B cell (primary cell): Measurements from ENCODE around the gene MYMX. TPM values are rescaled to one million over a fixed set of nuclear protein-coding genes. Genes with fewer than 3 reads are reported as not detected.

Experiments
- ATAC-seq: fragments of 200-7000 bp; cut with Tn5 transposase; one replicate; pipeline ENCODE4 v1.10.0; 2021; ENCODE audit warnings: low read depth, mild to moderate bottlenecking, moderate number of reproducible peaks, moderate library complexity
- CTCF ChIA-PET: fragments of 350-600 bp; sonication (Branson Sonifier 250); formaldehyde crosslinking; loops from one replicate; lab custom pipeline; 2021; ENCODE audit warnings: antibody characterized with exemption, inconsistent platforms; lab: Charles Lee
- POLR2A ChIA-PET: fragments of 350-600 bp; sonication (Branson Sonifier 250); formaldehyde crosslinking; loops from one replicate; lab custom pipeline; 2021; ENCODE audit warnings: antibody characterized with exemption; lab: Charles Lee
- DNase-seq: peaks from one replicate; pipeline ENCODE4 v3.0.0; 2013
- H2AFZ ChIP-seq: 2 replicates; pipeline ENCODE4 v1.6.1; 2012; ENCODE audit warnings: mild to moderate bottlenecking, low read depth, low read length; ENCODE audit not compliant: insufficient read depth, poor library complexity, severe bottlenecking
- H3K27ac ChIP-seq, 2 donors: 1 replicate in 1 of 2; 2 replicates in 1 of 2; pipeline ENCODE4 v1.5.1; 2012 to 2013; ENCODE audit warnings: low read length in 2 of 2, mild to moderate bottlenecking in 2 of 2, moderate library complexity in 1 of 2
- H3K27me3 ChIP-seq, 4 experiments: fragments of 200-600 bp in 1 of 4; sonication (generic) in 1 of 4; replicated peaks in 1 of 4; 1 replicate in 2 of 4; 2 replicates in 2 of 4; pipeline versions ENCODE4 v1.6.1 to v1.7.0; 2013 to 2016; ENCODE audit warnings: low read length in 3 of 4, mild to moderate bottlenecking in 2 of 4, mixed read lengths in 1 of 4, moderate library complexity in 1 of 4; ENCODE audit not compliant: insufficient read depth in 4 of 4, control insufficient read depth in 3 of 4; ENCODE audit errors: control extremely low read depth in 1 of 4
- H3K36me3 ChIP-seq, 2 experiments: replicated peaks in 1 of 2; 1 replicate in 1 of 2; 2 replicates in 1 of 2; pipeline versions ENCODE4 v1.6.1 to v1.7.1; 2013; ENCODE audit warnings: low read length in 1 of 2; ENCODE audit not compliant: insufficient read depth in 2 of 2, control insufficient read depth in 1 of 2; ENCODE audit errors: control extremely low read depth in 1 of 2, extremely low read depth in 1 of 2
- H3K4me1 ChIP-seq, 2 donors: fragments of 200-600 bp in 1 of 2; sonication (generic) in 1 of 2; 1 replicate in 1 of 2; 2 replicates in 1 of 2; pipeline versions ENCODE4 v1.5.1 to v1.6.1; 2013 to 2017; ENCODE audit warnings: low read length in 2 of 2; ENCODE audit not compliant: control insufficient read depth in 2 of 2, insufficient read depth in 2 of 2
- H3K4me2 ChIP-seq: replicated peaks from 2 replicates; pipeline ENCODE3; 2012; ENCODE audit warnings: mild to moderate bottlenecking, low read depth, low read length; ENCODE audit not compliant: poor library complexity, severe bottlenecking
- H3K4me3 ChIP-seq, 5 experiments: fragments of 200-600 bp in 1 of 5; sonication (generic) in 1 of 5; 1 replicate in 3 of 5; 2 replicates in 2 of 5; pipeline versions ENCODE4 v1.5.1 to v1.7.0; 2011 to 2016; ENCODE audit warnings: low read length in 4 of 5, mild to moderate bottlenecking in 4 of 5, low read depth in 2 of 5, control low read depth in 1 of 5, moderate library complexity in 1 of 5; ENCODE audit not compliant: insufficient read depth in 1 of 5; ENCODE audit errors: control extremely low read depth in 1 of 5, extremely low read depth in 1 of 5
- H3K79me2 ChIP-seq: fragments of 200-600 bp; sonication (generic); one replicate; pipeline ENCODE4 v1.6.0; 2016; ENCODE audit warnings: low read length; ENCODE audit not compliant: control insufficient read depth, insufficient read depth
- H3K9ac ChIP-seq: fragments of 200-600 bp; sonication (generic); 2 replicates; pipeline ENCODE4 v1.6.1; 2017; ENCODE audit warnings: mild to moderate bottlenecking, low read length, moderate library complexity
- H3K9me3 ChIP-seq, 3 donors: one replicate each; pipeline versions ENCODE4 v1.6.1 to v1.7.1; 2013; ENCODE audit warnings: low read length in 2 of 3; ENCODE audit not compliant: control insufficient read depth in 2 of 3, insufficient read depth in 1 of 3; ENCODE audit errors: control extremely low read depth in 1 of 3
- H4K20me1 ChIP-seq: 2 replicates; pipeline ENCODE4 v1.6.0; 2012; ENCODE audit warnings: mild to moderate bottlenecking, low read length; ENCODE audit not compliant: insufficient read depth, control insufficient read depth, poor library complexity, severe bottlenecking
- H3K27ac Mint-ChIP-seq: one replicate; pipeline ENCODE4 v1.8.0; 2021; ENCODE audit warnings: mixed read lengths
- H3K27me3 Mint-ChIP-seq: one replicate; pipeline ENCODE4 v1.8.0; 2021; ENCODE audit warnings: mixed read lengths
- H3K4me1 Mint-ChIP-seq: one replicate; pipeline ENCODE4 v1.8.0; 2021; ENCODE audit warnings: mixed read lengths
- H3K4me3 Mint-ChIP-seq: one replicate; pipeline ENCODE4 v1.8.0; 2021; ENCODE audit warnings: mixed read lengths
- H3K9me3 Mint-ChIP-seq: one replicate; pipeline ENCODE4 v1.8.0; 2022; ENCODE audit warnings: mixed read lengths; ENCODE audit not compliant: insufficient read depth
- EZH2 ChIP-seq: IDR thresholded peaks from 2 replicates; pipeline ENCODE4 v1.6.1; 2012; ENCODE audit warnings: borderline replicate concordance, low read depth, mild to moderate bottlenecking, moderate library complexity, low read length; ENCODE audit not compliant: insufficient read depth, poor library complexity, severe bottlenecking
- WGBS: methylation state at CpG from one replicate; pipeline ENCODE4 v1.1.5; 2013; ENCODE audit warnings: missing lambda C conversion rate; ENCODE audit not compliant: insufficient coverage; 5-methylcytosine and 5-hydroxymethylcytosine counted together
- intact Hi-C: fragments of 100-400 bp; cut with micrococcal nuclease; formaldehyde crosslinking; loops from one replicate; pipeline ENCODE4 v1.10.0; 2022
- polyA plus RNA-seq: library from polyadenylated mRNA; depleted of rRNA; stranded (reverse); fragments of >200 nt; gene quantifications from 2 replicates; pipeline ENCODE4 v1.2.3, GENCODE V29; 2012
- total RNA-seq, 2 donors: library from RNA; stranded (reverse); fragments of 120-200 nt in 1 of 2; gene quantifications; 1 replicate in 1 of 2; 2 replicates in 1 of 2; pipeline versions ENCODE4 v1.2.3 to v1.2.4, GENCODE V29; 2013 to 2022
- TF ChIP-seq, protein P1 (sequence below): fragments of 200-600 bp; IDR thresholded peaks from one replicate; pipeline ENCODE4 v1.8.0; 2022; ENCODE audit warnings: antibody characterized with exemption, mild to moderate bottlenecking

Gene MYMX
- total and polyA plus RNA-seq, 2 donors (not counting 1 experiment from before 2014, with no cell fraction given), result not detected

GRCh38 chr6:44228031-44228430, 11.3 kb downstream of the MYMX start:
- Mint-ChIP-seq H3K27ac (no peak overlapping the region), H3K4me1 (peaks cover 10% of the 10 kb centered on the region), H3K9me3 (no peaks in the 10 kb centered on the region), H3K27me3 (no peaks in the 10 kb centered on the region), H3K4me3 (no peak overlapping the region)
- intact Hi-C loops, result no loop called here
- Histone ChIP-seq H3K4me3 (no peak overlapping the region), H3K4me1 (peaks cover 8 to 11% of the 10 kb centered on the region in 2 donors), H3K9me3 (no peaks in the 10 kb centered on the region), H4K20me1 (no peaks in the 10 kb centered on the region), H3K27ac (no peak overlapping the region), H3K9ac (no peak overlapping the region), H3K4me2 (no peak overlapping the region), H3K79me2 (peaks cover 5% of the 10 kb centered on the region), H3K27me3 (peaks cover 0 to 1% (median 0%) of the 10 kb centered on the region in 4 experiments), H3K36me3 (no peaks in the 10 kb centered on the region), H2AFZ (no peak overlapping the region)
- TF ChIP-seq, protein P1, sequence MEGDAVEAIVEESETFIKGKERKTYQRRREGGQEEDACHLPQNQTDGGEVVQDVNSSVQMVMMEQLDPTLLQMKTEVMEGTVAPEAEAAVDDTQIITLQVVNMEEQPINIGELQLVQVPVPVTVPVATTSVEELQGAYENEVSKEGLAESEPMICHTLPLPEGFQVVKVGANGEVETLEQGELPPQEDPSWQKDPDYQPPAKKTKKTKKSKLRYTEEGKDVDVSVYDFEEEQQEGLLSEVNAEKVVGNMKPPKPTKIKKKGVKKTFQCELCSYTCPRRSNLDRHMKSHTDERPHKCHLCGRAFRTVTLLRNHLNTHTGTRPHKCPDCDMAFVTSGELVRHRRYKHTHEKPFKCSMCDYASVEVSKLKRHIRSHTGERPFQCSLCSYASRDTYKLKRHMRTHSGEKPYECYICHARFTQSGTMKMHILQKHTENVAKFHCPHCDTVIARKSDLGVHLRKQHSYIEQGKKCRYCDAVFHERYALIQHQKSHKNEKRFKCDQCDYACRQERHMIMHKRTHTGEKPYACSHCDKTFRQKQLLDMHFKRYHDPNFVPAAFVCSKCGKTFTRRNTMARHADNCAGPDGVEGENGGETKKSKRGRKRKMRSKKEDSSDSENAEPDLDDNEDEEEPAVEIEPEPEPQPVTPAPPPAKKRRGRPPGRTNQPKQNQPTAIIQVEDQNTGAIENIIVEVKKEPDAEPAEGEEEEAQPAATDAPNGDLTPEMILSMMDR, result no peak
- no peak for TF ChIP-seq EZH2
- ChIA-PET POLR2A (interaction anchor here (0.5 to 1.3 kb wide), 2 partner anchors 19 to 73 kb away, joined by 3 read pairs; partner anchors contain the start of gene HSP90AB1), CTCF (interaction anchor here (0.9 to 1.3 kb wide), 2 partner anchors 9 to 30 kb away, joined by 3 to 5 read pairs; no protein-coding TSS in a partner anchor)
- WGBS, result 100% methylated on average over 2 of the region's 6 CpGs
- ATAC-seq (no peak), DNase-seq (no peak)

DNA sequence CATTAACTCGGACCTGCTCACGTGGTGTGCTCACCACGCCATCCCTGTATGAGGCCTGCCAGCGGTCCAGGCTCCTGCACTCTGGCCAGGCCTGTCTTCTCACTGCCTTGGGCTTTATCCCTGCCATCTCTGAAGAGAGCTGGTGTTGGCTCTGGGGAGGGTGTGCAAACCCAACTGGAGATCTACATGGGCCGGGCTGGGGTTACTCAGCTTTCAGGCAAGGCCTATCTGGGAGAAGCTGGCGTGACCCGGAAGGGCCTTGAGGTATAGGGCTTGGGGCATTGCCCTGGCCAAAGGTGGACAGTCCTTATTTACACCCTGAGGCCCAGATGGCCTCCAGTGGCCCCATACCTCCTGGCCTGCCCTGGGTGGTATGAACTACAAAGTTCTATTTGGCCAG, 11.7 kb downstream of the MYMX start:
- H3K27ac ChIP-seq, result no peak overlapping the region
- ChIA-PET CTCF (interaction anchor here (0.9 kb wide), 1 partner anchor 31 kb away, joined by 5 read pairs; no protein-coding TSS in a partner anchor), POLR2A (interaction anchor here (0.5 to 1.3 kb wide), 2 partner anchors 18 to 73 kb away, joined by 3 read pairs; partner anchors contain the start of gene HSP90AB1)
- H3K4me1 Mint-ChIP-seq, result peaks cover 9% of the 10 kb centered on the region
- intact Hi-C loops, result no loop called here
- H3K9me3 Mint-ChIP-seq, result no peaks in the 10 kb centered on the region
- H3K9ac ChIP-seq, result no peak overlapping the region
- no peak overlapping the region for H3K27ac Mint-ChIP-seq
- DNase-seq (no peak), ATAC-seq (no peak)
- no peaks in the 10 kb centered on the region for H4K20me1 ChIP-seq
- H3K4me3 ChIP-seq, result no peak overlapping the region
- no peaks in the 10 kb centered on the region for H3K27me3 ChIP-seq
- H3K4me3 Mint-ChIP-seq, result no peak overlapping the region
- H3K27me3 Mint-ChIP-seq, result no peaks in the 10 kb centered on the region
- TF ChIP-seq EZH2, result no peak
- TF ChIP-seq, protein P1, result no peak
- H3K9me3 ChIP-seq, result no peaks in the 10 kb centered on the region
- no peak overlapping the region for H3K4me2 ChIP-seq
- peaks cover 5% of the 10 kb centered on the region for H3K79me2 ChIP-seq
- no peaks in the 10 kb centered on the region for H3K36me3 ChIP-seq
- WGBS, result 100% methylated on average over 7 of the region's 7 CpGs
- peaks cover 7 to 10% of the 10 kb centered on the region in 2 donors for H3K4me1 ChIP-seq
- no peak overlapping the region for H2AFZ ChIP-seq
